HL-60 (cell line): ENCODE data around the gene PHIP.

ENCODE experiments used
- DNase-seq, 2 experiments: peaks; one replicate each; pipeline ENCODE4 v3.0.0-alpha.2; 2010 to 2020; ENCODE audit warnings: low read depth in 1 of 2, low spot score in 1 of 2
- H3K27ac ChIP-seq: fragments of 250-450 bp; sonication (Bioruptor Pico); replicated peaks from 2 replicates; pipeline ENCODE4 v1.5.1; 2020; ENCODE audit warnings: mild to moderate bottlenecking, moderate library complexity
- H3K27me3 ChIP-seq: fragments of 250-450 bp; sonication (Bioruptor Pico); 2 replicates; pipeline ENCODE4 v1.5.1; 2021; ENCODE audit warnings: mild to moderate bottlenecking, moderate library complexity; ENCODE audit not compliant: insufficient read depth, poor library complexity, severe bottlenecking
- H3K4me3 ChIP-seq: replicated peaks from 2 replicates; pipeline ENCODE4 v1.5.1; 2011; ENCODE audit warnings: mild to moderate bottlenecking, control low read depth, low read length; ENCODE audit not compliant: insufficient read depth
- GABPA ChIP-seq: IDR thresholded peaks from 2 replicates; pipeline ENCODE4 v1.6.1; 2012; ENCODE audit warnings: low read depth
- POLR2AphosphoS5 ChIP-seq: IDR thresholded peaks from 2 replicates; pipeline ENCODE4 v1.6.1; 2012; ENCODE audit warnings: low read depth
- SPI1 ChIP-seq: IDR thresholded peaks from 2 replicates; pipeline ENCODE4 v1.6.1; 2012; ENCODE audit warnings: low read depth, mild to moderate bottlenecking, borderline replicate concordance
- TF ChIP-seq, protein P1 (sequence below): IDR thresholded peaks from 2 replicates; pipeline ENCODE4 v1.6.1; 2012; ENCODE audit warnings: low read depth; ENCODE audit not compliant: insufficient replicate concordance
- TF ChIP-seq, protein P2 (sequence below): IDR thresholded peaks from one replicate; pipeline ENCODE4 v1.5.1; 2011; ENCODE audit warnings: low read length, control low read depth, inconsistent platforms; ENCODE audit not compliant: insufficient read depth

The PHIP gene

DNA sequence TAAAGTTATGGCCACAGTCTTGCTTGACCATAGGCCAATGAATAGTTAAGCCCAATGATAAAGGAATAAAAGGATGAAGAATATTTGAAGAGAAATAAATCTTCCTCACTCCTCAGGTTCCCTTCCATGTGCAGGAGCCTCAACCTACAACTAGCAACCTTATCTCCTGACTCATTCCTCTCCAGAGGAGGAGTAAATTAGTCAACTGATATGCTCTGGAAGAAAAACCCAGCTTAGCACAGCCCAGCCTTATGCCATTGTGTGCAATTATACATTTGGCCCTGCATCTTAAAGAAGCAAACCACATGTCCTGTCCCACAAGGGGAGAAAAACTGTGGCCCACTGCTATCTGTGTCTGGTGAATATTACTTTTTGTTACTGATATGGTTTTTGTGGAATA, 82.1 kb downstream of the PHIP start:
- Histone ChIP-seq H3K27me3 (no peaks in the 10 kb centered on the region), H3K27ac (no peak overlapping the region), H3K4me3 (no peak overlapping the region)
- no peak for DNase-seq
- TF ChIP-seq GABPA (no peak), POLR2AphosphoS5 (no peak), SPI1 (no peak)
- TF ChIP-seq, protein P1, sequence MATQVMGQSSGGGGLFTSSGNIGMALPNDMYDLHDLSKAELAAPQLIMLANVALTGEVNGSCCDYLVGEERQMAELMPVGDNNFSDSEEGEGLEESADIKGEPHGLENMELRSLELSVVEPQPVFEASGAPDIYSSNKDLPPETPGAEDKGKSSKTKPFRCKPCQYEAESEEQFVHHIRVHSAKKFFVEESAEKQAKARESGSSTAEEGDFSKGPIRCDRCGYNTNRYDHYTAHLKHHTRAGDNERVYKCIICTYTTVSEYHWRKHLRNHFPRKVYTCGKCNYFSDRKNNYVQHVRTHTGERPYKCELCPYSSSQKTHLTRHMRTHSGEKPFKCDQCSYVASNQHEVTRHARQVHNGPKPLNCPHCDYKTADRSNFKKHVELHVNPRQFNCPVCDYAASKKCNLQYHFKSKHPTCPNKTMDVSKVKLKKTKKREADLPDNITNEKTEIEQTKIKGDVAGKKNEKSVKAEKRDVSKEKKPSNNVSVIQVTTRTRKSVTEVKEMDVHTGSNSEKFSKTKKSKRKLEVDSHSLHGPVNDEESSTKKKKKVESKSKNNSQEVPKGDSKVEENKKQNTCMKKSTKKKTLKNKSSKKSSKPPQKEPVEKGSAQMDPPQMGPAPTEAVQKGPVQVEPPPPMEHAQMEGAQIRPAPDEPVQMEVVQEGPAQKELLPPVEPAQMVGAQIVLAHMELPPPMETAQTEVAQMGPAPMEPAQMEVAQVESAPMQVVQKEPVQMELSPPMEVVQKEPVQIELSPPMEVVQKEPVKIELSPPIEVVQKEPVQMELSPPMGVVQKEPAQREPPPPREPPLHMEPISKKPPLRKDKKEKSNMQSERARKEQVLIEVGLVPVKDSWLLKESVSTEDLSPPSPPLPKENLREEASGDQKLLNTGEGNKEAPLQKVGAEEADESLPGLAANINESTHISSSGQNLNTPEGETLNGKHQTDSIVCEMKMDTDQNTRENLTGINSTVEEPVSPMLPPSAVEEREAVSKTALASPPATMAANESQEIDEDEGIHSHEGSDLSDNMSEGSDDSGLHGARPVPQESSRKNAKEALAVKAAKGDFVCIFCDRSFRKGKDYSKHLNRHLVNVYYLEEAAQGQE: no peak
- TF ChIP-seq, protein P2, sequence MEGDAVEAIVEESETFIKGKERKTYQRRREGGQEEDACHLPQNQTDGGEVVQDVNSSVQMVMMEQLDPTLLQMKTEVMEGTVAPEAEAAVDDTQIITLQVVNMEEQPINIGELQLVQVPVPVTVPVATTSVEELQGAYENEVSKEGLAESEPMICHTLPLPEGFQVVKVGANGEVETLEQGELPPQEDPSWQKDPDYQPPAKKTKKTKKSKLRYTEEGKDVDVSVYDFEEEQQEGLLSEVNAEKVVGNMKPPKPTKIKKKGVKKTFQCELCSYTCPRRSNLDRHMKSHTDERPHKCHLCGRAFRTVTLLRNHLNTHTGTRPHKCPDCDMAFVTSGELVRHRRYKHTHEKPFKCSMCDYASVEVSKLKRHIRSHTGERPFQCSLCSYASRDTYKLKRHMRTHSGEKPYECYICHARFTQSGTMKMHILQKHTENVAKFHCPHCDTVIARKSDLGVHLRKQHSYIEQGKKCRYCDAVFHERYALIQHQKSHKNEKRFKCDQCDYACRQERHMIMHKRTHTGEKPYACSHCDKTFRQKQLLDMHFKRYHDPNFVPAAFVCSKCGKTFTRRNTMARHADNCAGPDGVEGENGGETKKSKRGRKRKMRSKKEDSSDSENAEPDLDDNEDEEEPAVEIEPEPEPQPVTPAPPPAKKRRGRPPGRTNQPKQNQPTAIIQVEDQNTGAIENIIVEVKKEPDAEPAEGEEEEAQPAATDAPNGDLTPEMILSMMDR: no peak

DNA sequence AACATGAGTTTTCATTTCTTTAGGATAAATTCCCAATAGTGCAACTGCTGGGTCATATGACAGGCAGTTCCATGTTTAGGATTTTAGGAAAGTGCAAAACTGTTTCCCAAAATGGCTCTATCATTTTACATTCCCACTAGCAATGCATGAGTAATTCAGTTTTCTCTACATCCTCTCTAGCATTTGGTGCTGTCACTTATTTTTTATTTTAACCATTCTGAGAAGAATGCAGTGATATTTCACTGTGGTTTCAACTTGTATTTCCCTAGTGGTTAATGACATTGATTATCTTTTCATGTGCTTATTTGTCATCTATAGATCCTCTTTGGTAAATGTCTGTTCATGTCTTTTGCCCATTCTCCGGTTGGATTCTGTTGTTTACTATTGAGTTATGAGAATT, 82.7 kb downstream of the PHIP start:
- DNase-seq: no peak
- Histone ChIP-seq H3K27ac (no peak overlapping the region), H3K4me3 (no peak overlapping the region), H3K27me3 (no peaks in the 10 kb centered on the region)
- TF ChIP-seq SPI1 (no peak), GABPA (no peak), POLR2AphosphoS5 (no peak)
- TF ChIP-seq, protein P1: no peak
- TF ChIP-seq, protein P2: no peak

DNA sequence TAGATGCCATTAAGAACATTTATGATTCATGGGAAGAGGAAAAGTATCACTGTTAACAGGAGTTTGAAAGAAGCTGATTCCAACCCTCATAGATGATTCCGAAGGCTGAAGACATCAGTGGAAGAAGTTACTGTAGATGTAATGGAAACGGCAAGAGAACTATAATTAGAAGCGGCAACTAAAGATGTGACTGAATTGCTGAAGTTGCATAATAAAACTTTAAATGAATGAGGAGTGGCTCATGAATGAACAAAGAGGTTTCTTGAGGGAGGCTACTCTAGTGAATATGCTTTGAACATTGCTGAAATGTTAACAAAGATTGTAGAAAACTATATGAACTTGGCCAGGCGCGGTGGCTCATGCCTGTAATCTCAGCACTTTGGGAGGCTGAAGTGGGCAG, 84.1 kb downstream of the PHIP start:
- no peaks in the 10 kb centered on the region for H3K27me3 ChIP-seq
- H3K4me3 ChIP-seq: no peak overlapping the region

More for the DNA sequence above, 84.1 kb downstream of the PHIP start:
- no peak overlapping the region for H3K27ac ChIP-seq
- TF ChIP-seq, protein P1: no peak
- no peak for TF ChIP-seq SPI1
- TF ChIP-seq, protein P2: no peak
- no peak for DNase-seq
